ENCODE data around the gene SLC6A11. TPM values are rescaled to one million over a fixed set of nuclear protein-coding genes. Genes with fewer than 3 reads are reported as not detected.

SLC6A11 gene
- total and polyA plus RNA-seq, 2 of the 8 experiments (the other 6 are each of a cell fraction or from before 2014, with no cell fraction given): 0.78 to 1.5 TPM

- Histone ChIP-seq H3K9ac (replicated peaks in 1 of 4; ENCODE audit: extremely low read depth in 1 of 4, low read depth in 3 of 4, low read length in 3 of 4) (no peak overlapping the region), H3K23me2 (ENCODE audit: low read depth, low read length) (peaks cover 4% of the 10 kb centered on the region; the same call in 1 of the 2 replicates), H3K4ac (replicated peaks; ENCODE audit: insufficient read length, low read depth, low read length) (no peak overlapping the region), H3K36me3 (ENCODE audit: control insufficient read depth in 2 of 4, insufficient read depth in 4 of 4, low read length in 3 of 4) (no peaks in the 10 kb centered on the region), H3K56ac (replicated peaks; ENCODE audit: insufficient read length, low read depth, low read length) (no peak overlapping the region), H3K14ac (ENCODE audit: insufficient read length) (no peak overlapping the region), H2BK5ac (ENCODE audit: low read depth, low read length) (no peak overlapping the region), H3K9me3 (ENCODE audit: insufficient read depth in 2 of 2, low read depth in 1 of 2, low read length in 1 of 2) (no peaks in the 10 kb centered on the region), H3K4me2 (ENCODE audit: insufficient read depth in 1 of 2, low read depth in 2 of 2, low read length in 2 of 2) (no peak overlapping the region), H3K4me1 (replicated peaks in 1 of 4; ENCODE audit: control insufficient read depth in 3 of 4, insufficient read depth in 4 of 4, low read length in 3 of 4) (no peaks in the 10 kb centered on the region; a peak in 1 of 7 replicates), H4K8ac (ENCODE audit: extremely low read depth, insufficient read depth, low read length) (no peak overlapping the region), H3K79me2 (ENCODE audit: control insufficient read depth in 1 of 2, insufficient read depth in 2 of 2, low read length in 2 of 2) (no peaks in the 10 kb centered on the region), H2AK5ac (ENCODE audit: low read depth, low read length) (no peak overlapping the region), H2BK20ac (ENCODE audit: low read length) (no peak overlapping the region), H3K27me3 (replicated peaks in 1 of 4; ENCODE audit: control insufficient read depth in 3 of 4, extremely low read depth in 1 of 4, insufficient read depth in 3 of 4, low read length in 3 of 4) (peaks cover 0 to 15% (median 10%) of the 10 kb centered on the region in 4 experiments; a peak in 6 of 7 replicates), H2AFZ (ENCODE audit: low read length) (no peak overlapping the region), H4K20me1 (replicated peaks in 1 of 2; ENCODE audit: control insufficient read depth in 1 of 2, insufficient read depth in 2 of 2, low read length in 2 of 2) (no peaks in the 10 kb centered on the region), H2BK120ac (replicated peaks; ENCODE audit: low read depth, low read length) (no peak overlapping the region), H4K5ac (ENCODE audit: insufficient read length, low read depth, low read length) (no peak overlapping the region), H4K91ac (replicated peaks; ENCODE audit: insufficient read length, low read length) (no peak overlapping the region), H3K27ac (ENCODE audit: low read depth, low read length) (no peak overlapping the region), H2BK15ac (ENCODE audit: low read length) (no peak overlapping the region), H2BK12ac (ENCODE audit: low read depth, low read length) (no peak overlapping the region), H3K4me3 (ENCODE audit: extremely low read depth in 1 of 4, insufficient read depth in 2 of 4, low read depth in 3 of 4, low read length in 4 of 4) (no peak overlapping the region), H3K79me1 (ENCODE audit: low read depth, low read length) (no peaks in the 10 kb centered on the region; the same call in 1 of the 2 replicates), H3K23ac (ENCODE audit: insufficient read length) (no peak overlapping the region), H3K18ac (ENCODE audit: extremely low read depth, low read length) (no peak overlapping the region)
- CTCF ChIA-PET (ENCODE audit: partially characterized antibody): interaction anchor here (0.6 to 8.3 kb wide), 10 partner anchors 13 to 133 kb away, joined by 3 to 103 read pairs (median 6); no protein-coding TSS in a partner anchor
- POLR2A ChIA-PET (ENCODE audit: partially characterized antibody): no interaction called here
- WGBS, 2 experiments (ENCODE audit: extremely low coverage in 1 of 2, insufficient coverage in 1 of 2, insufficient read length in 1 of 2, insufficient replicate concordance in 2 of 2, low coverage in 1 of 2, low lambda C conversion rate in 2 of 2, missing lambda C conversion rate in 1 of 2): 86% methylated on average over 7 of the region's 14 CpGs; no CpG with 5 or more reads in 1 of the 2 experiments
- DNase-seq (ENCODE audit: low read depth in 1 of 2, low spot score in 2 of 2): no peak
- no peak for FAIRE-seq
- TF ChIP-seq BCL11A (IDR thresholded peaks at IDR 0.05; ENCODE audit: low read depth in 2 of 2, low read length in 2 of 2) (no peak), SUZ12 (IDR thresholded peaks at IDR 0.05; ENCODE audit: low read length) (no peak), SP2 (IDR thresholded peaks at IDR 0.05; ENCODE audit: low read length) (no peak), TCF12 (IDR thresholded peaks at IDR 0.05; ENCODE audit: low read depth, low read length) (no peak), EZH2 (IDR thresholded peaks at IDR 0.05; ENCODE audit: low read depth, low read length, severe bottlenecking) (no peak), KDM4A (IDR thresholded peaks at IDR 0.05; ENCODE audit: low read depth, low read length, severe bottlenecking) (no peak), CBX5 (IDR thresholded peaks at IDR 0.05; ENCODE audit: low read depth, low read length) (no peak), RBBP5 (IDR thresholded peaks at IDR 0.05; ENCODE audit: borderline replicate concordance, low read depth, low read length) (no peak), ATF2 (IDR thresholded peaks at IDR 0.05; ENCODE audit: low read length) (no peak)
These were observed 66.8 kb downstream of the SLC6A11 start for GRCh38 chr3:10882851-10883250.

All from H1 (cell line).